ENCODE data around the gene C1orf210. TPM values are rescaled to one million over a fixed set of nuclear protein-coding genes. Genes with fewer than 3 reads are reported as not detected.

C1orf210 gene
- total RNA-seq, 1 donor from 2014 or later = not detected

- no peak for DNase-seq (ENCODE audit: low read depth, low spot score)
Measured at GRCh38 chr1:43312663-43313515, 27.5 kb upstream of the C1orf210 start.

DNA sequence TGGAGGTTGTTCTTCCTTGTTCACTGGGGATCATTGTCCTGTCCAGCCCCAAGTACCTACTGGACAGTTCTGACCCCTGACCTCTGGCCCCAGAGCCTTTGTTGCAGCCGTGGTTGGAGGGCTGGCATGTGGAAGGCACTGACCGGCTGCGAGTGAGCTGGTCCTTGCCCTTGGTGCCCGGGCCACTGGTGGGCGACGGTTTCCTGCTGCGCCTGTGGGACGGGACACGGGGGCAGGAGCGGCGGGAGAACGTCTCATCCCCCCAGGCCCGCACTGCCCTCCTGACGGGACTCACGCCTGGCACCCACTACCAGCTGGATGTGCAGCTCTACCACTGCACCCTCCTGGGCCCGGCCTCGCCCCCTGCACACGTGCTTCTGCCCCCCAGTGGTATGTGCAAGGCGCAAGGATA lies 26.8 kb upstream of the C1orf210 start:
- DNase-seq (ENCODE audit: low read depth, low spot score) = no peak

- DNase-seq (ENCODE audit: low read depth, low spot score) = no peak
Measured at GRCh38 chr1:43311521-43311920, 26.1 kb upstream of the C1orf210 start.

DNA sequence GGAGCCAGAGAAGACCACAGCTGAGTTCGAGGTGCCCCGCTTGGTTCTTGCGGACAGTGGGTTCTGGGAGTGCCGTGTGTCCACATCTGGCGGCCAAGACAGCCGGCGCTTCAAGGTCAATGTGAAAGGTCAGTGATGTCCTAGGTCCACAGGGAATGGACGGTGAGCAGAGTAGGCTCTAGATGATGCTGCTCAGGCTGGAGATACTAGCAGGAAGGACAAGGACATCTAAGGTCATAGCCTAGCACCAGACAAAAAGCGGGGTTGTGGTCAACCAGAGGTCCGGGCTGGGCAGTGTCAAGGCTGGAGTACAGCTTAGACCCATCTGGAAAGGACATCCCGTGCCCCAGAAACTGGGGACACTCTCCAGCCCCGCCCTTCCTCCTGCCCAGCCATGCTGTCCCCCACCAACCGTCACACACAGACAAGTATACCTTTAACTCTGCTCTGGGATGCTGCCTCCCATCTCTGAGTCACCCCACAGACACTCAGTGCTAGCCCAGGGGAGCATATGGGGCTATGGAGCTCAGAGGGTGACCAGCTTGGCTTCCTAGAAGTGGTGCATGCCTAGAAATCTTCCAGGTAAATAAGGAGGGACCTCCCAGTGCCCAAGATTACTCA lies 24.1 kb upstream of the C1orf210 start:
- no peak for DNase-seq (ENCODE audit: low read depth, low spot score)

DNA sequence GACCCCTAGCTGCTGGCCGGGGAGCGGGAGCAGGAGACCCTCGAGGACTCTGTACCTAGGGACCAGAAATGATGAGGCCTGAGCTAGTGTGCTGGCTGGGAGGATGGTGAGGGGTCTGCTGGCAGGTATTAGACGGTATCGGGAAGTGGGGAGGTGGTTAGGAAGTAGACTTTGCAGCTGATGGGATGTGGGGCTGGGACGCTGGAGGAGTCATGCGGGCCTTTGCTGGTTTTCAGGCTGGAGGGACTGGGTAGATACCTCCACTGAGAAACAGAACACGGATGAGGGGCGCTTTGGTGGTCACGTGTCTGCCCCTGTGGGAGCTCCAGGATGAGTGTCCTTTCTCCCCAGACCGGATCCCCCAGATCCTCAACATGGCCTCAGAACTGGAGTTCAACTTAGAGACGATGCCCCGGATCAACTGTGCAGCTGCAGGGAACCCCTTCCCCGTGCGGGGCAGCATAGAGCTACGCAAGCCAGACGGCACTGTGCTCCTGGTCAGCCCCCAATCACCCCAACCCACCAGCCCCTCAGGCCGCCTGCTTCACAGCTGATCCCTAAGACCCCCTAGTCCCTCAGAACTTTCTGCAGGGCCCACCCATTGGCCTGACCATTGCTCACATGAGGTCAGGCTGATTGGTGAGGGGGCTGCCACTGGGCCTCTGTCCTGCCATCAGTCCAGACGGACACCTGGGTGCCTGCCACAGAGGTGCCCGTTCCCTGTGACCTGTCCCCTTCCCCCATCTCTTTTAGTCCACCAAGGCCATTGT lies 23.4 kb upstream of the C1orf210 start:
- no peak for DNase-seq (ENCODE audit: low read depth, low spot score)

GRCh38 chr1:43307458-43308158 lies 22.2 kb upstream of the C1orf210 start:
- DNase-seq (ENCODE audit: low read depth, low spot score) = no peak

- DNase-seq (ENCODE audit: low read depth, low spot score) = no peak
Measured at GRCh38 chr1:43306688-43307457, 21.5 kb upstream of the C1orf210 start.

DNA sequence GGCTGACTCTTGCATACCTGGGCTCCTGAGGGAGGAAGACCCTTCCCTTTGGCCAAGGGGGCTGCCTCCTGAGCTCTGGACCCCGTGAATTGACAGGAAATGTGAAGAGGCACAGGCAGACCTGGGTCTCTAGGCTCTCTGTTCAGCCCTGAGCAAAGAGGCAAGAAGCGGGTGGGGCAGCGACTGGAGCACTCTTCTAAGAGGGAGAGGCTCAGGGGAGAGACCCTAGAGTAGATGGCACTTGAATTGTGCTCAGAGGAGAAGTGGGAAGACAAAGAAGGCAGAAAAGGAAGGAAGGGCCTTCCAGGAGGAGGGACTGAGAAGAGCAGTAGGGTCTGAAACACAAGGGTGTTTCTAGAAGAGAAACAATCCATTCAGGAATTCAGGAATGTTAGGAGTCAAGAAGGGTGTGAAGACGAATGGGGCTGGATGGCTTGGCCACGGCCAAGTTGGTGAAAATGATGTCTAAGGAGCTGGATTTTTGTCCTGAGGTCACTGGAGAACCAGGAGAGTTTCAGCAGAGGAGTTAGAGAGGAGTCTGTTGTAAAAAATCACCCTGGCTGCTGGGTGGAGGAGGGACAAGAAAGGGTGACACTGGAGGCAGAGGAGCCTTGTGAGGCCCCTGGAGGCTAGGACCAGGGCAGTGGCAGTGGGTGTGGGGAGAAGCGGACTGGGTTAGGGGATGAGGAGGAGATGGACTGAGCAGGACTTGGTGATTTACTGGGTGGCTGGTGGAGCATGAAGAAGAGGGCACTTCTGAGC lies 20.7 kb upstream of the C1orf210 start:
- no peak for DNase-seq (ENCODE audit: low read depth, low spot score)

GRCh38 chr1:43305461-43305860 lies 20.1 kb upstream of the C1orf210 start:
- DNase-seq (ENCODE audit: low read depth, low spot score) = no peak

DNA sequence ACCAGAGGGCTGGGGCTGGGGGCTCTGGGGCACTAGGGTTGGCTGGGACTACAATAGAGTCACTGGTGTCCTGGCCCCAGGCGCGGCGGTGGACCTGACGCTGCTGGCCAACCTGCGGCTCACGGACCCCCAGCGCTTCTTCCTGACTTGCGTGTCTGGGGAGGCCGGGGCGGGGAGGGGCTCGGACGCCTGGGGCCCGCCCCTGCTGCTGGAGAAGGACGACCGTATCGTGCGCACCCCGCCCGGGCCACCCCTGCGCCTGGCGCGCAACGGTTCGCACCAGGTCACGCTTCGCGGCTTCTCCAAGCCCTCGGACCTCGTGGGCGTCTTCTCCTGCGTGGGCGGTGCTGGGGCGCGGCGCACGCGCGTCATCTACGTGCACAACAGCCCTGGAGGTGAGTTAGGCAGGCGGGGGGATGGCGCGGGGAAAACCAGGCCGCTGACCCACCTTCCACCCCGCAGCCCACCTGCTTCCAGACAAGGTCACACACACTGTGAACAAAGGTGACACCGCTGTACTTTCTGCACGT lies 19.5 kb upstream of the C1orf210 start:
- DNase-seq (ENCODE audit: low read depth, low spot score) = no peak

DNA sequence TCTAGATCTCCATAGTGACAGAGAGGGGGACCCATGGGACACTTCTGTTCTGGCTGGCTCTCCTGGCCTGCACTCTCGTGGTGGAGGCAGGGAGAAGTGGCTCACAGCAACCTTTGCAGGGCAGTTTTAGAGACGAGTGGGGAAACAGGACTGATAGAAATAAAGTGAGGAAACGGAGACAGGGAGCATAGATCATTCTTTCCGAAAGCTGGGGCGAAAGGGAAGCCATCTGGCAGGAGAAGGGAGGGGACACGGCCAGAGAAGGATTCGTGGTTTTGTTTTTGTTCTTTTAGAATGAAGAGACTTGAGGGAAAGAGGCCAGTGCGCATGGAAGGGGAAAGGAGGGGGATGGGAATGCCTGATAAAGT lies 18.9 kb upstream of the C1orf210 start:
- no peak for DNase-seq (ENCODE audit: low read depth, low spot score)

GRCh38 chr1:43303471-43304313 lies 18.3 kb upstream of the C1orf210 start:
- no peak for DNase-seq (ENCODE audit: low read depth, low spot score)

DNA sequence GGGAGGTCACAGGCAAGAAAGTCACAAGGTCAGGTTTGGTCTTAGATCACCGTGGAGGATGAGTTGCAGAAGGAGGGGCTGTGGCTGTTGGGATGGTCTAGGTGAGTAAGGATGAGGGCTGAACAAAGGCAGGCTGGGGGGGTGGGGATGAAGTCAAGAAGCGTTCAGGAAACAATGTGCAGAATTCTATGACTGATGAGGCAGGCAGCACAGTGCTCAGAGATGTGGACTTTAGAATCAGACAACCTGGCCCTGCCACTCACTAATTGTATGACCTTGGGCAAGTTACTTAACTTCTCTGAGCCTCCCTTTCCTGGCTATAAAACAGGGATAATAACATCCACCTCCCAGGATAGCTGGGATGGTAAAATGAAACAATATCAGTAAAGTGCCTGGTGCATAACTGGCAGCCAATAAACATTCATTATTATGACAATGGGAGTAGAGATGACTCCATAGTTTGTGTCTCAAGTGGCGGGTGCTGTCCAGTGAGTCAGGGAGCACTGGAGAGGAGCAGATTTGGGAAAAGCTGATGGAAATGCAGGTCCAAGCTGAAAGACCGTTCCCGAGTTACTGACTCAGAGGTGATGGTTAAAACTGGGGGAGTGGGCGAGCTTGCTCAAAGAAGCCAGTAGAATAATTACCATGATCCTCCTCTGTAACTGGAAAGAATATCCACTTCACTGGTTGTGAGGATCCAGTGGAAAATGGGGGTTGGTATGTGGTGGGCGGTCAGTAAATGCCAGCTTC lies 17.5 kb upstream of the C1orf210 start:
- no peak for DNase-seq (ENCODE audit: low read depth, low spot score)

GRCh38 chr1:43302201-43302600 lies 16.8 kb upstream of the C1orf210 start:
- DNase-seq (ENCODE audit: low read depth, low spot score) = no peak

DNA sequence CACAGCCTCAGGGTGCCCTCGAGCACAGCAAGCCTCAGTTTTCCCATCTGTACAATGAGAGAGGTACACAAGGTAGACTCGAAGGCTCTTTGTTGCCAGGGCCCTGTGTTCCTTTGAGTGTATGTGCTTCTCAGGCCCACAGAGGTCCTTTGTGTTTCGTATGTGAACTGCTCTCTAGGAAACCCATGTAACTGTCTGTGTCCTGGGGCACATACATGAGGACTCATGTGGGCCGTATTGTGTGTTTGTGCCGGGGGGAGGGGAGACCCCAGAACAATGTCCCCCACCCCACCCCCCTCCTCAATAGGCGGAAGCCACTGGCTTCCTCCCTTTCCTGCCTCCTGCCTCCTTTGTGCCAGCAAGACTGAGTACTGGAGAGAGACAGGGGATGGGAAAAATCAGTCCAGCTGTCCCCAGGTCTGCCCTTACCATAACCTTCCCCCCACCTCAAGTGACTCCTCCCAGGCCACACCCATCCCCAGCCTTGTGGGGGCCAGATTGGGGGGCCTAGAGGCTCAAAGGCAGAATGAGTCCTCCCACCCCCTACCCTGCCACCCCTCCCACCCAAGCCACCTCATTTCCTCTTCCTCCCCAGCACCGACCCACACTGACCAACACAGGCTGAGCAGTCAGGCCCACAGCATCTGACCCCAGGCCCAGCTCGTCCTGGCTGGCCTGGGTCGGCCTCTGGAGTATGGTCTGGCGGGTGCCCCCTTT lies 15.2 kb upstream of the C1orf210 start, which contains the start of gene TIE1:
TIE1 (plus strand) TSS at position 605 of the 717 bp plus-strand sequence; CDS start at position 695, 90 bp downstream.
- DNase-seq (ENCODE audit: low read depth, low spot score) = peak; percentile 74

DNA sequence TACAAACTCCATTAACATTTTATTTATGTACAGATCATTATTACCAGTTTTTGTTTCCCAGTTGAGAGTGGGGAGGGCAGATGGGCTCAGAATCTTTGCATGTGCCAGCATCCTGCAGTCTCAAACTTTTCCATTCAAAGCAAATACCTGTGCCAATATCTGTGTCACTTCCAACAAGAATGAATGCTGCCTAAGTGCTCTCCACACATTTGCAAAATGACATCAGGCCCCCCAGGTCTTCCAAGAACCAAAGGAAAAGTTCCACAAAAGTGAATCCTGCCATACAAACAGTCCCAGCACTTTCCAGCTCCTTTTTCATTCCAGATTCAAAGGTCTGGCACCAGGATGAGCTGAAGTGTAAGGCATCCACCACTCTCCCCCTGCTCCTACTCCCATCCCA lies 13.7 kb upstream of the C1orf210 start:
- no peak for DNase-seq (ENCODE audit: low read depth, low spot score)

DNA sequence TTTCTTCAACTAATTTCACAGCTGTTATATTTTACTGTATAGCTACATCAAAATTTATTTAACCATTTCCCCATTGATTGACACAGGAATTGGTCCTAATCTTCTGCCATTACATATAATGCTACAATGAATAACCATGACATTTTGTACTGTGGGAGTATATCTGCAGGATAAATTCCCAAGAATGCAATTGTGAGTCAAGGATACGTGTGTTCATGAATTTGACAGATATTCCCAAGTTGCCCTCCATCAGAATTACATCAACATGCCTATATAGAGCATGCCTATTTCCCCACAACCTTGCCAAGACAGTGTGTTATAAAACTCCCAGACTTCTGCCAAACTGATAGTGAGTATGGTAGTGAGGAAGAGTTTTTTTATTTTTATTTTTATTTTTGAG lies 12.7 kb upstream of the C1orf210 start:
- DNase-seq (ENCODE audit: low read depth, low spot score) = no peak
